Measurements from ENCODE around the gene FAM168A.

The FAM168A gene

DNA sequence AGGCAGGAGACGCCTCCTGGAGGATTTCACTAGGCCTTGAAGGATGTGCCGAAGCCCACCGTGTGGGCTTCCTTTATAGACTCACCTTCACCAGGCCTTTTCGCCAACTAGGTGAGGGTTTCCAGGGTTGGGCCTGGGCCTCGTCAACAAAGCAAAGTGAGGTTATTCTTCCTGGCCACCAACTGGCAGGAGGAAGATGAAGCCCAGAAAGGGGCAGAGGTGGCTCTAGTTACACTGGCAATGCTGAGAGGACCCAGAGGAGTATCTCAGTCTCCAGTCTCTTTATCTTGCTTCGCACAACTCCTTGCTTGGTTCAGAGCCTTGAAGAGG lies 222.1 kb downstream of the FAM168A start:
- Histone ChIP-seq H3K27me3 (ENCODE audit: insufficient read depth, poor library complexity, severe bottlenecking) (no peaks in the 10 kb centered on the region), H3K27ac (replicated peaks) (no peak overlapping the region; the same call in 1 of the 2 replicates), H3K4me3 (replicated peaks; ENCODE audit: insufficient read depth, low read length) (no peak overlapping the region)
- no peak for DNase-seq (ENCODE audit: low read depth in 1 of 2, low spot score in 1 of 2)
- TF ChIP-seq, protein P1, sequence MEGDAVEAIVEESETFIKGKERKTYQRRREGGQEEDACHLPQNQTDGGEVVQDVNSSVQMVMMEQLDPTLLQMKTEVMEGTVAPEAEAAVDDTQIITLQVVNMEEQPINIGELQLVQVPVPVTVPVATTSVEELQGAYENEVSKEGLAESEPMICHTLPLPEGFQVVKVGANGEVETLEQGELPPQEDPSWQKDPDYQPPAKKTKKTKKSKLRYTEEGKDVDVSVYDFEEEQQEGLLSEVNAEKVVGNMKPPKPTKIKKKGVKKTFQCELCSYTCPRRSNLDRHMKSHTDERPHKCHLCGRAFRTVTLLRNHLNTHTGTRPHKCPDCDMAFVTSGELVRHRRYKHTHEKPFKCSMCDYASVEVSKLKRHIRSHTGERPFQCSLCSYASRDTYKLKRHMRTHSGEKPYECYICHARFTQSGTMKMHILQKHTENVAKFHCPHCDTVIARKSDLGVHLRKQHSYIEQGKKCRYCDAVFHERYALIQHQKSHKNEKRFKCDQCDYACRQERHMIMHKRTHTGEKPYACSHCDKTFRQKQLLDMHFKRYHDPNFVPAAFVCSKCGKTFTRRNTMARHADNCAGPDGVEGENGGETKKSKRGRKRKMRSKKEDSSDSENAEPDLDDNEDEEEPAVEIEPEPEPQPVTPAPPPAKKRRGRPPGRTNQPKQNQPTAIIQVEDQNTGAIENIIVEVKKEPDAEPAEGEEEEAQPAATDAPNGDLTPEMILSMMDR (IDR thresholded peaks at IDR 0.05; ENCODE audit: insufficient read depth, low read length): no peak
- TF ChIP-seq POLR2AphosphoS5 (IDR thresholded peaks at IDR 0.05; ENCODE audit: low read depth) (no peak), GABPA (IDR thresholded peaks at IDR 0.05; ENCODE audit: low read depth) (no peak), SPI1 (IDR thresholded peaks at IDR 0.05; ENCODE audit: borderline replicate concordance, low read depth) (no peak)
- TF ChIP-seq, protein P2, sequence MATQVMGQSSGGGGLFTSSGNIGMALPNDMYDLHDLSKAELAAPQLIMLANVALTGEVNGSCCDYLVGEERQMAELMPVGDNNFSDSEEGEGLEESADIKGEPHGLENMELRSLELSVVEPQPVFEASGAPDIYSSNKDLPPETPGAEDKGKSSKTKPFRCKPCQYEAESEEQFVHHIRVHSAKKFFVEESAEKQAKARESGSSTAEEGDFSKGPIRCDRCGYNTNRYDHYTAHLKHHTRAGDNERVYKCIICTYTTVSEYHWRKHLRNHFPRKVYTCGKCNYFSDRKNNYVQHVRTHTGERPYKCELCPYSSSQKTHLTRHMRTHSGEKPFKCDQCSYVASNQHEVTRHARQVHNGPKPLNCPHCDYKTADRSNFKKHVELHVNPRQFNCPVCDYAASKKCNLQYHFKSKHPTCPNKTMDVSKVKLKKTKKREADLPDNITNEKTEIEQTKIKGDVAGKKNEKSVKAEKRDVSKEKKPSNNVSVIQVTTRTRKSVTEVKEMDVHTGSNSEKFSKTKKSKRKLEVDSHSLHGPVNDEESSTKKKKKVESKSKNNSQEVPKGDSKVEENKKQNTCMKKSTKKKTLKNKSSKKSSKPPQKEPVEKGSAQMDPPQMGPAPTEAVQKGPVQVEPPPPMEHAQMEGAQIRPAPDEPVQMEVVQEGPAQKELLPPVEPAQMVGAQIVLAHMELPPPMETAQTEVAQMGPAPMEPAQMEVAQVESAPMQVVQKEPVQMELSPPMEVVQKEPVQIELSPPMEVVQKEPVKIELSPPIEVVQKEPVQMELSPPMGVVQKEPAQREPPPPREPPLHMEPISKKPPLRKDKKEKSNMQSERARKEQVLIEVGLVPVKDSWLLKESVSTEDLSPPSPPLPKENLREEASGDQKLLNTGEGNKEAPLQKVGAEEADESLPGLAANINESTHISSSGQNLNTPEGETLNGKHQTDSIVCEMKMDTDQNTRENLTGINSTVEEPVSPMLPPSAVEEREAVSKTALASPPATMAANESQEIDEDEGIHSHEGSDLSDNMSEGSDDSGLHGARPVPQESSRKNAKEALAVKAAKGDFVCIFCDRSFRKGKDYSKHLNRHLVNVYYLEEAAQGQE (IDR thresholded peaks at IDR 0.05; ENCODE audit: insufficient replicate concordance, low read depth): no peak

DNA sequence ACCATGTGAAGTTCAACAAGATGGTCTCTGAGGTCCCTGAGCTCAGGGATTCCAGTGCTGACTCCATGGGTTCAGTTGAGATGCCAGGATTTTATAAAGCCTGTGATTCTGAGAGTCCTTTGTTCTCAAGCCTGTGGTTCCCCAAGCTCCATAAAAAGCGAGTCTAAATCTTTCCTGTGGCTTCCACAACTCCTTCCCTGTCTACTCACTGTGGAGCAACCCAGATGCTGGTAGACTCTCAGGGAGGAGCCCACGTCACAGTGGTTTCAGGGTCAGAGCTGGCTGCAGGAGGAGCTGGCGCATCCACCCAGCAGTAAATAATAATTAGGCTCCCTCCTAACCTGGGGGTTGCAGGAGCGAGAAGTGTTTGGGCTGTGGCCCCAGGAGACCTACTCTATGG lies 223.8 kb downstream of the FAM168A start:
- no peak overlapping the region for H3K4me3 ChIP-seq (replicated peaks; ENCODE audit: insufficient read depth, low read length)
- no peak overlapping the region for H3K27ac ChIP-seq (replicated peaks)
- no peak for DNase-seq (ENCODE audit: low read depth in 1 of 2, low spot score in 1 of 2)
- TF ChIP-seq, protein P2 (IDR thresholded peaks at IDR 0.05; ENCODE audit: insufficient replicate concordance, low read depth): no peak
- no peak for TF ChIP-seq SPI1 (IDR thresholded peaks at IDR 0.05; ENCODE audit: borderline replicate concordance, low read depth)
- no peak for TF ChIP-seq GABPA (IDR thresholded peaks at IDR 0.05; ENCODE audit: low read depth)
- H3K27me3 ChIP-seq (ENCODE audit: insufficient read depth, poor library complexity, severe bottlenecking): no peaks in the 10 kb centered on the region

DNA sequence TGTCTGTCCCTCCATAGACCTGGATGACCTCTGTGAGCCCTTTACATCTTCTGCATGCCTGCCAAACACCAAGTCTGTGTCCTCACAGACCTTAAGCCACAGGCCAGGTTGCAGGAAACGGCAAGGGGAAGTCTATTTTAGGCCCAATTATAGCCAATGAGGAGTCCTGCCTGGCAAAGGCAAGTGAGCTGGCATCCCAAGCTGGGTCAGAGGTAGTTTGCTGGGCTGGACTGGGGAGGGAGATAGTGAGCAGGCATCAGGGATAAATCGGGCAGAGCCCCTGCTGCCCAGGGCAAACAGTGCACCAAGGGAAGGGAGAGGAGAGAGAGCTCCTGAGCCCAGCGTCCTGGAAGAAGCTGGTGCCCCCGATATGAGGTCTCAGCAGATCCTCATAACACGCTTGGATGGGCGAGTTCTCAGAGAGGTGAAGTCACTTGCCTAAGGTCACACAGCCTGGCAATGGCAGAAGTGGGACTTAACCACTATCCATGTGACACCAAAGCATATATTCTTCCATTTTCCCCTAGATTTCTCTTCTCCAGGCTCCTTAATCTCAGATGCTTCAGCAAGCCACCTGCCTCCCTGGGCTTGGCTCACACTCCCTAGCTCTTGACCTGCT lies 225.4 kb downstream of the FAM168A start:
- DNase-seq (ENCODE audit: low read depth in 1 of 2, low spot score in 1 of 2): peak; percentile 72 to 74

More for the DNA sequence above, 225.4 kb downstream of the FAM168A start:
- H3K27me3 ChIP-seq (ENCODE audit: insufficient read depth, poor library complexity, severe bottlenecking): no peaks in the 10 kb centered on the region
- no peak overlapping the region for H3K27ac ChIP-seq (replicated peaks)
- TF ChIP-seq POLR2AphosphoS5 (IDR thresholded peaks at IDR 0.05; ENCODE audit: low read depth) (no peak), SPI1 (IDR thresholded peaks at IDR 0.05; ENCODE audit: borderline replicate concordance, low read depth) (peak; percentile 76; the same call in 1 of the 2 replicates), GABPA (IDR thresholded peaks at IDR 0.05; ENCODE audit: low read depth) (no peak)
- TF ChIP-seq, protein P1 (IDR thresholded peaks at IDR 0.05; ENCODE audit: insufficient read depth, low read length): peak; percentile 22
- TF ChIP-seq, protein P2 (IDR thresholded peaks at IDR 0.05; ENCODE audit: insufficient replicate concordance, low read depth): no peak
- H3K4me3 ChIP-seq (replicated peaks; ENCODE audit: insufficient read depth, low read length): no peak overlapping the region

All from HL-60 (cell line).